HEK293 (cell line): ENCODE results near the gene CXXC5.

Experiments
- CTCF ChIA-PET: fragments of 350-600 bp; formaldehyde crosslinking; extraction: SDS; loops from one replicate; lab custom pipeline; 2021; ENCODE audit warnings: antibody characterized with exemption; lab: Yijun Ruan, JAX
- POLR2A ChIA-PET: fragments of 300-600 bp; formaldehyde crosslinking; extraction: SDS; loops from one replicate; lab custom pipeline; 2020; ENCODE audit warnings: antibody characterized with exemption, inconsistent platforms; lab: Yijun Ruan, JAX
- H3K27ac ChIP-seq: fragments of 200-500 bp; sonication (Bioruptor generic); 2 replicates; pipeline ENCODE4 v1.5.1; 2014; ENCODE audit warnings: low read depth, low read length, control low read depth, inconsistent platforms; ENCODE audit errors: extremely low read depth
- H3K36me3 ChIP-seq, 2 experiments: fragments of 200-500 bp in 1 of 2; sonication (Bioruptor generic) in 1 of 2; 1 replicate in 1 of 2; 2 replicates in 1 of 2; pipeline ENCODE4 v1.5.1; 2014 to 2017; ENCODE audit warnings: inconsistent platforms in 2 of 2, low read length in 2 of 2; ENCODE audit not compliant: control insufficient read depth in 2 of 2, insufficient read depth in 1 of 2
- H3K4me1 ChIP-seq: fragments of 200-500 bp; sonication (Bioruptor generic); 2 replicates; pipeline ENCODE4 v1.5.1; 2014; ENCODE audit warnings: mild to moderate bottlenecking, low read length, inconsistent platforms; ENCODE audit not compliant: control insufficient read depth, insufficient read depth
- H3K4me3 ChIP-seq: 2 replicates; pipeline ENCODE4 v1.5.1; 2011; ENCODE audit warnings: low read depth, mild to moderate bottlenecking, control low read depth, low read length, moderate library complexity
- H3K9me3 ChIP-seq: fragments of 200-500 bp; sonication (Bioruptor generic); 2 replicates; pipeline ENCODE4 v1.5.1; 2014; ENCODE audit warnings: low read depth, low read length, inconsistent platforms; ENCODE audit not compliant: control insufficient read depth, insufficient read depth
- EGR2 ChIP-seq: fragments of 450-650 bp; formaldehyde crosslinking; IDR thresholded peaks from 2 replicates; pipeline ENCODE4 v1.5.1; 2016; ENCODE audit warnings: low read depth, missing biosample characterization, missing genetic modification characterization
- GLIS1 ChIP-seq: fragments of 450-650 bp; formaldehyde crosslinking; IDR thresholded peaks from 2 replicates; pipeline ENCODE4 v1.5.1; 2016; ENCODE audit warnings: missing biosample characterization, missing genetic modification characterization
- KLF10 ChIP-seq: fragments of 450-650 bp; IDR thresholded peaks from 2 replicates; pipeline ENCODE4 v1.5.1; 2018; ENCODE audit warnings: missing biosample characterization, mild to moderate bottlenecking, missing genetic modification characterization
- KLF9 ChIP-seq: fragments of 450-650 bp; formaldehyde crosslinking; IDR thresholded peaks from 2 replicates; pipeline ENCODE4 v1.5.1; 2016; ENCODE audit warnings: missing biosample characterization, missing genetic modification characterization, low read depth
- REPIN1 ChIP-seq: fragments of 450-650 bp; formaldehyde crosslinking; IDR thresholded peaks from 2 replicates; pipeline ENCODE4 v1.5.1; 2017; ENCODE audit warnings: missing biosample characterization, missing genetic modification characterization, low read depth
- SP2 ChIP-seq: fragments of 450-650 bp; formaldehyde crosslinking; IDR thresholded peaks from 2 replicates; pipeline ENCODE4 v1.5.1; 2016; ENCODE audit warnings: missing biosample characterization, missing genetic modification characterization
- TRIM28 ChIP-seq: IDR thresholded peaks from 2 replicates; pipeline ENCODE4 v1.6.1; 2011; ENCODE audit warnings: low read length, control low read depth, borderline replicate concordance
- ZBTB1 ChIP-seq: fragments of 450-650 bp; formaldehyde crosslinking; IDR thresholded peaks from 2 replicates; pipeline ENCODE4 v1.5.1; 2016; ENCODE audit warnings: missing biosample characterization, missing genetic modification characterization
- ZBTB49 ChIP-seq: fragments of 450-650 bp; formaldehyde crosslinking; IDR thresholded peaks from 2 replicates; pipeline ENCODE4 v1.5.1; 2016; ENCODE audit warnings: missing biosample characterization, missing genetic modification characterization, low read depth
- ZBTB8A ChIP-seq: fragments of 450-650 bp; formaldehyde crosslinking; IDR thresholded peaks from 2 replicates; pipeline ENCODE4 v1.5.1; 2016; ENCODE audit warnings: missing biosample characterization, missing genetic modification characterization
- ZFHX2 ChIP-seq: fragments of 450-650 bp; formaldehyde crosslinking; conservative IDR thresholded peaks from 2 replicates; pipeline ENCODE4 v1.5.1; 2016; ENCODE audit warnings: missing biosample characterization, missing genetic modification characterization
- ZFP69B ChIP-seq: fragments of 450-650 bp; formaldehyde crosslinking; IDR thresholded peaks from 2 replicates; pipeline ENCODE4 v1.5.1; 2016; ENCODE audit warnings: missing biosample characterization, missing genetic modification characterization
- ZNF16 ChIP-seq: fragments of 450-650 bp; formaldehyde crosslinking; IDR thresholded peaks from 2 replicates; pipeline ENCODE4 v1.5.1; 2016; ENCODE audit warnings: low read depth, missing biosample characterization, missing genetic modification characterization
- ZNF214 ChIP-seq: fragments of 450-650 bp; formaldehyde crosslinking; IDR thresholded peaks from 2 replicates; pipeline ENCODE4 v1.5.1; 2017; ENCODE audit warnings: missing biosample characterization, mild to moderate bottlenecking, missing genetic modification characterization, borderline replicate concordance
- ZNF292 ChIP-seq: fragments of 450-650 bp; formaldehyde crosslinking; IDR thresholded peaks from 2 replicates; pipeline ENCODE4 v1.5.1; 2016; ENCODE audit warnings: low read depth, missing biosample characterization, missing genetic modification characterization, borderline replicate concordance
- ZNF302 ChIP-seq: fragments of 450-650 bp; formaldehyde crosslinking; IDR thresholded peaks from 2 replicates; pipeline ENCODE4 v1.5.1; 2016; ENCODE audit warnings: missing biosample characterization, missing genetic modification characterization, low read depth
- ZNF341 ChIP-seq: fragments of 450-650 bp; formaldehyde crosslinking; IDR thresholded peaks from 2 replicates; pipeline ENCODE4; 2016; ENCODE audit warnings: low read depth, missing biosample characterization, missing genetic modification characterization
- ZNF362 ChIP-seq: fragments of 450-650 bp; formaldehyde crosslinking; IDR thresholded peaks from 2 replicates; pipeline ENCODE4 v1.5.1; 2016; ENCODE audit warnings: missing biosample characterization, missing genetic modification characterization
- ZNF398 ChIP-seq: fragments of 450-650 bp; formaldehyde crosslinking; IDR thresholded peaks from 2 replicates; pipeline ENCODE4 v1.5.1; 2017; ENCODE audit warnings: missing biosample characterization, missing genetic modification characterization
- ZNF501 ChIP-seq: fragments of 450-650 bp; formaldehyde crosslinking; IDR thresholded peaks from 2 replicates; pipeline ENCODE4 v1.5.1; 2016; ENCODE audit warnings: missing biosample characterization, missing genetic modification characterization
- ZNF514 ChIP-seq: fragments of 450-650 bp; formaldehyde crosslinking; IDR thresholded peaks from 2 replicates; pipeline ENCODE4 v1.5.1; 2016; ENCODE audit warnings: missing biosample characterization, missing genetic modification characterization
- ZNF529 ChIP-seq: fragments of 450-650 bp; formaldehyde crosslinking; IDR thresholded peaks from 2 replicates; pipeline ENCODE4 v1.5.1; 2017; ENCODE audit warnings: missing genetic modification characterization, missing biosample characterization; ENCODE audit not compliant: insufficient replicate concordance
- ZNF555 ChIP-seq: fragments of 450-650 bp; formaldehyde crosslinking; conservative IDR thresholded peaks from 2 replicates; pipeline ENCODE4 v1.5.1; 2017; ENCODE audit warnings: missing biosample characterization, mild to moderate bottlenecking, missing genetic modification characterization, inconsistent platforms
- ZNF621 ChIP-seq: fragments of 450-650 bp; formaldehyde crosslinking; IDR thresholded peaks from 2 replicates; pipeline ENCODE4 v1.5.1; 2017; ENCODE audit warnings: missing biosample characterization, missing genetic modification characterization
- ZNF76 ChIP-seq: fragments of 450-650 bp; formaldehyde crosslinking; IDR thresholded peaks from 2 replicates; pipeline ENCODE4; 2016; ENCODE audit warnings: low read depth, missing biosample characterization, missing genetic modification characterization, borderline replicate concordance
- ZNF777 ChIP-seq: fragments of 450-650 bp; formaldehyde crosslinking; IDR thresholded peaks from 2 replicates; pipeline ENCODE4 v1.5.1; 2017; ENCODE audit warnings: missing biosample characterization, missing genetic modification characterization, borderline replicate concordance
- ZSCAN16 ChIP-seq: fragments of 450-650 bp; formaldehyde crosslinking; IDR thresholded peaks from 2 replicates; pipeline ENCODE4 v1.5.1; 2016; ENCODE audit warnings: missing biosample characterization, missing genetic modification characterization

Gene CXXC5

GRCh38 chr5:139699351-139699750, 51.2 kb downstream of the CXXC5 start (continued):
- TF ChIP-seq ZBTB49 (tag by site-specific recombination) = no peak

- H3K4me3 ChIP-seq = no peak overlapping the region
- ChIA-PET POLR2A (interaction anchor here (0.7 to 3.3 kb wide), 2 partner anchors 9 to 51 kb away, joined by 3 to 16 read pairs; no protein-coding TSS in a partner anchor), CTCF (interaction anchor here (0.6 to 1.4 kb wide), 4 partner anchors 10 to 1100 kb away, joined by 3 to 4 read pairs (median 4); no protein-coding TSS in a partner anchor)
Observed at GRCh38 chr5:139700711-139701055, 52.5 kb downstream of the CXXC5 start.

GRCh38 chr5:139701056-139701741, 53.0 kb downstream of the CXXC5 start:
- Histone ChIP-seq H3K4me3 (no peak overlapping the region), H3K9me3 (no peaks in the 10 kb centered on the region), H3K27ac (no peak overlapping the region), H3K36me3 (no peaks in the 10 kb centered on the region), H3K4me1 (peaks cover 6% of the 10 kb centered on the region; the same call in 1 of the 2 replicates)
- TF ChIP-seq SP2 (tag by site-specific recombination) (peak; percentile 27), ZNF341 (tag by site-specific recombination) (peak; percentile 39), REPIN1 (no peak), GLIS1 (tag by site-specific recombination) (0 out of 2 replicates have a peak, but pooled peaks have one; percentile 57), ZFHX2 (tag by site-specific recombination) (0 out of 2 replicates have a peak, but pooled peaks have one; percentile 20), ZBTB8A (tag by site-specific recombination) (0 out of 2 replicates have a peak, but pooled peaks have one; percentile 11), EGR2 (tag by site-specific recombination) (0 out of 2 replicates have a peak, but pooled peaks have one; percentile 5), ZNF555 (tag by site-specific recombination) (no peak)
- ChIA-PET CTCF (interaction anchor here (0.6 to 1.0 kb wide), 2 partner anchors 74 to 1101 kb away, joined by 3 to 4 read pairs; no protein-coding TSS in a partner anchor), POLR2A (interaction anchor here (0.7 to 3.3 kb wide), 2 partner anchors 8 to 51 kb away, joined by 3 to 16 read pairs; no protein-coding TSS in a partner anchor)

More at GRCh38 chr5:139700711-139701055, 52.5 kb downstream of the CXXC5 start:
- Histone ChIP-seq H3K4me1 (peaks cover 6% of the 10 kb centered on the region; the same call in 1 of the 2 replicates), H3K27ac (no peak overlapping the region), H3K9me3 (no peaks in the 10 kb centered on the region), H3K36me3 (no peaks in the 10 kb centered on the region)
- TF ChIP-seq ZNF514 (tag by site-specific recombination) (no peak), TRIM28 (no peak), ZNF362 (tag by site-specific recombination) (no peak), ZNF292 (no peak), ZBTB1 (tag by site-specific recombination) (no peak), ZNF777 (no peak), ZNF501 (tag by site-specific recombination) (no peak), ZNF76 (tag by site-specific recombination) (no peak), ZNF621 (tag by site-specific recombination) (no peak), KLF9 (tag by site-specific recombination) (no peak), ZNF398 (tag by site-specific recombination) (no peak), ZNF214 (tag by site-specific recombination) (no peak), ZNF529 (tag by site-specific recombination) (no peak), KLF10 (tag by site-specific recombination) (no peak), ZSCAN16 (no peak), ZNF16 (tag by site-specific recombination) (no peak), ZNF302 (tag by site-specific recombination) (no peak), ZFP69B (tag by site-specific recombination) (no peak)
